ENCODE measurements around the gene DGCR2. TPM values are rescaled to one million over a fixed set of nuclear protein-coding genes. Genes with fewer than 3 reads are reported as not detected.
"Not testable (repeated sequence)": the region's sequence is repeated elsewhere in the genome, so short reads cannot be mapped to it uniquely, and the experiment has no call there.

DGCR2 gene
- total and polyA plus RNA-seq, 12 donors = 24.3 to 70.1 (median 51.9) TPM

GRCh38 chr22:19001204-19001603 lies 121.0 kb downstream of the DGCR2 start:
- peaks cover 0 to 3% of the 10 kb centered on the region in 2 donors for H3K4me1 ChIP-seq (replicated peaks in 1 of 2)
- TF ChIP-seq POLR2A (IDR thresholded peaks at IDR 0.05) (no peak), CTCF (IDR thresholded peaks at IDR 0.05) (no peak)
- WGBS, 4 donors = 84 to 98% (median 88%) methylated on average over 2 of the region's 2 CpGs
- H3K4me3 ChIP-seq = no peak overlapping the region
- H3K27ac ChIP-seq = no peak overlapping the region
- DNase-seq = peak in 1 of 7 donors; percentile 35
- intact Hi-C loops (cut with DNase I) = no loop called here
- H3K36me3 ChIP-seq (replicated peaks in 1 of 2) = no peaks in the 10 kb centered on the region
- peaks cover 3% of the 10 kb centered on the region for H3K27me3 ChIP-seq
- H3K9me3 ChIP-seq (replicated peaks in 1 of 3) = no peaks in the 10 kb centered on the region

GRCh38 chr22:19000106-19000505 lies 122.1 kb downstream of the DGCR2 start:
- intact Hi-C loops (cut with DNase I); H3K27me3 ChIP-seq; H3K4me1 ChIP-seq (replicated peaks in 1 of 2); H3K4me3 ChIP-seq; H3K27ac ChIP-seq; H3K36me3 ChIP-seq (replicated peaks in 1 of 2); DNase-seq; H3K9me3 ChIP-seq (replicated peaks in 1 of 3): not testable (repeated sequence)
- 85 to 95% (median 95%) methylated on average over 2 of the region's 2 CpGs for WGBS, 4 donors

GRCh38 chr22:18999416-18999815 lies 122.8 kb downstream of the DGCR2 start:
- peak in 1 of 7 donors; percentile 10 for DNase-seq
- Histone ChIP-seq H3K27ac (no peak overlapping the region), H3K27me3 (peaks cover 3% of the 10 kb centered on the region), H3K4me1 (replicated peaks in 1 of 2) (no peaks in the 10 kb centered on the region), H3K36me3 (replicated peaks in 1 of 2) (no peaks in the 10 kb centered on the region), H3K4me3 (no peak overlapping the region), H3K9me3 (replicated peaks in 1 of 3) (no peaks in the 10 kb centered on the region)
- no peak for TF ChIP-seq CTCF (IDR thresholded peaks at IDR 0.05)
- TF ChIP-seq POLR2A (IDR thresholded peaks at IDR 0.05) = no peak
- WGBS, 4 donors = 72 to 85% (median 84%) methylated on average over 3 to 6 of the region's 6 CpGs
- intact Hi-C loops (cut with DNase I) = no loop called here

GRCh38 chr22:18999008-18999407 lies 123.2 kb downstream of the DGCR2 start:
- Histone ChIP-seq H3K4me3 (no peak overlapping the region), H3K27ac (no peak overlapping the region), H3K4me1 (replicated peaks in 1 of 2) (no peaks in the 10 kb centered on the region), H3K36me3 (replicated peaks in 1 of 2) (no peaks in the 10 kb centered on the region), H3K27me3 (peaks cover 3% of the 10 kb centered on the region), H3K9me3 (replicated peaks in 1 of 3) (no peaks in the 10 kb centered on the region)
- TF ChIP-seq POLR2A (IDR thresholded peaks at IDR 0.05) (no peak), CTCF (IDR thresholded peaks at IDR 0.05) (no peak)
- peak in 1 of 7 donors; percentile 34 for DNase-seq
- WGBS, 4 donors = 33 to 38% (median 35%) methylated on average over 12 of the region's 12 CpGs
- intact Hi-C loops (cut with DNase I) = no loop called here

- intact Hi-C loops (cut with DNase I) = no loop called here
- H3K36me3 ChIP-seq (replicated peaks in 1 of 2) = no peaks in the 10 kb centered on the region
- no peaks in the 10 kb centered on the region for H3K4me1 ChIP-seq (replicated peaks in 1 of 2)
- peaks cover 3% of the 10 kb centered on the region for H3K27me3 ChIP-seq
- no peak overlapping the region for H3K27ac ChIP-seq
- no peak overlapping the region for H3K4me3 ChIP-seq
- DNase-seq = no peak
- no peaks in the 10 kb centered on the region for H3K9me3 ChIP-seq (replicated peaks in 1 of 3)
- 37 to 68% (median 60%) methylated on average over 21 to 22 of the region's 22 CpGs for WGBS, 4 donors
- TF ChIP-seq CTCF (IDR thresholded peaks at IDR 0.05) = no peak
Observed at GRCh38 chr22:18997925-18998315, 124.3 kb downstream of the DGCR2 start.

All from adrenal gland (tissue), 12 donors.